GM19397 (cell line): Measurements from ENCODE around the gene RAX2.

Experiments
- ATAC-seq: cut with Tn5 transposase; IDR thresholded peaks from one replicate; pipeline ENCODE4 v1.9.1; 2021; ENCODE audit warnings: mild to moderate bottlenecking, moderate library complexity; ENCODE audit not compliant: unreplicated experiment

RAX2 gene

DNA sequence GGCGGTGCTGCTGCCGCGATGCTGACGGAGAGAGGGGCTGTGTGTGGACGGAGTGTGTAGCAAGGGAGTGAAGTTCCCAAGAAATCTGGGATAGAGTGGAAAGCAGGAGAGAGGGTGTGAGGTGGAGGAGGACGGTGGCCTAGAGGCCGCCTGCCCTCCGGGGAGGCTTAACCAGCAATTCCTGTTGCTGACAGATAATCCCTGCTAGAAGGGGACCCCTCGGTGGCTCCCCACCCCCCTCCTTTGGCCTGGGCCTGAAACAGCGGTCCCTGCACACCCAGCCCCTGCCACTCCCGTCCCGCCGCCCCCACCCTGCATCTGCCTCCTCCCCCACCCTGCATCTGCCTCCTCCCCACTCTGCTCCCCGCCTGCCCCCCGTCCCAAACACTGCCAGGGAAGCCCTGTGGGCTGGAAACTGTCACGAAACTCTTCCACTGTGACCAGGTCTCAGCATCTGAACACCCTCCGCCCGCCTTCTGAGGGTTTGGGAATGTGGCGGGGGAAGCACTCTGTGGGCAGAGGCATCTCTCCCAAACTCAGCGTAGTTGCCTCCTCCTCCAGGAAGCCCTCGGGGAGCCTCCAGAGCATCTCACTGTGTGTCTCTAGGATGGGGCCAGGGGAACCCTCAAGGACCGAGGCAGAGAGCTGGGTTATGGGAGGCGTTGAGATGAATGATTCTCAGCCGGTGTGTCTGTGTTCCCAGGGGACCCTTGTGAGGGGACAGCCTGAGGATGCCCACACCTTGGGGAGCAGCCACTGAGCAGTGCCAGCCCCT lies 31.3 kb upstream of the RAX2 start:
- ATAC-seq: no peak

- no peak for ATAC-seq
Measured at GRCh38 chr19:3801412-3802096, 29.5 kb upstream of the RAX2 start.

DNA sequence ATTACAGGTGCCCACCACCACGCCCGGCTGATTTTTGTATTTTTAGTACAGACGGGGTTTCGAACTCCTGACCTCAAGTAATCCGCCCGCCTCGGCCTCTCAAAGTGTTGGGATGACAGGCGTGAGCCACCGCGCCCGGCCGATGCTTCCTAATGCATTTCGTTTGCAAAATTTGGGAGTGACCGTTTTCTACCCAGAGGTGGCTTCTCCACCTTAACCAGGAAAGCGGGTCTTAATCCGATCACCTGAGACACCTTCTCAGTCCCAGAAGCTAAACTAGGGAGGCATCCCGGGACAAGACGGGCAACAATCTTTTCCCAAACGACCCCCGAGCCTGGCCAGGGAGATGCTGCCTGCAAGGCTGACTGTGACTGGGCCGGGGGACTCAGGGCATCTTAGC lies 29.0 kb upstream of the RAX2 start:
- ATAC-seq: no peak

DNA sequence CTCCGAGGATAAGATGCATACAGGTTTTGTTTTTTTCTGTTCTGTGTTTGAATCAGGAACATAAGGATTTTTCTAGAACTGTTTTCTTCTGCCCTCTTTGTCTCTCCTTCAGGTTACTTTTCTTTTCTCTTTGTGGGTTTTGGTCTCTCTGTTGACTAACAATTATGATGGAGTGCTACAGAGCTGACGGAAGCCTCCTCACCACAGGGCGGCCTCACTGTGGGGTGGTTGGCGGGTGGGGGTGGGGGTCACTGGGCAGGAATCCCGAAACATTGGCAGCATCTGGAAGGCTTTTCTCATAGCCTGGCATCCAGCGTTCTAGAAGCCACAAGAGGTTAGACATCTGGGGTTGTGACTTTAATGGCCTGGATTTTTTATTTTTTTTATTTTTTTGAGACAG lies 26.1 kb upstream of the RAX2 start:
- no peak for ATAC-seq

- no peak for ATAC-seq
Measured at GRCh38 chr19:3796358-3796757, 24.3 kb upstream of the RAX2 start.

- no peak for ATAC-seq
Measured at GRCh38 chr19:3793799-3794198, 21.8 kb upstream of the RAX2 start.

GRCh38 chr19:3792114-3792513 lies 20.1 kb upstream of the RAX2 start:
- no peak for ATAC-seq

DNA sequence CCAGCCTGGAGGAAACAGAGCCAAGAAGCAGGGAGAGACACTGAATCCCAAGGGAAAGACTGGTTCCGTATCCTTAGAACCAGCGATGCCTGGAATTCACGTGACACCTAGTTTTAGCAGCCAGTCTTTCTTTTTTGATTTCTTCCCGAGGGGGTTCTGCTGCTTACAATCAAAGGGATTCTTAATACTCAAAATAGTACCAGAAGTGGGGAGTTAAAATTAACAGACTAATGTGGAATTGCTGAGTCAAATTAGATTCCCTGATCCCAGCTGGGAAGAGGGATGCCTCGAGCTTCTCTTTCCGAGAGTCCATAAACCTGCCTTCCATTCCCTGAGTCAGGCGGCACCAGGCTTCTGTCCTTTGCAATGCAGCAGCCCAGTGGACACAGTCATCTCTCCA lies 18.9 kb upstream of the RAX2 start:
- no peak for ATAC-seq

DNA sequence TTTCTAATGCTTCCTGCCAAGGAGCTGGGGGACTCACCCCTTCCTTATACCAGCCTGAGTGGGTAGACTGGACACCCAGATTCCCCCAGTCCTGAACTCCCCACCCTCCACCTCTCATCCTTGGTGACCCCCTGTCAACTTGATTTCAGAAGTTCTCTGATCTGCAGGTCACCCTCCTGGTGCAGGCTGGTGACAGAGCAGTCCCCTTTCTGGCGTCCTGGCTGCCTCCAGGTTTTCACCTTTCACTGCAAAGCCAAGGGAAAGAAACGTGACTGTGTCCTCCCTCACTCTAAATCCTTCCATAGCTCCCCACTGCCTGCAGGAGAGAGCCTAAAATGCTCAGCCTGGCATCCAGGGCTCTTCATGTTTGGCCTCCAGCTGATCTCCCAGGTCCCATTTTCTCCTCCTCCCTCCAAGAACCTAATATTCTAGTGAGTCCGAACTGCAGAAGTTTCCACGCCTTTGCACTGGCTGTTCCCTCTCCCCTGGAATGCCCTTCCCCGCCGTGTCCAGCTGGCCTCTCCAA lies 18.2 kb upstream of the RAX2 start:
- ATAC-seq: no peak

DNA sequence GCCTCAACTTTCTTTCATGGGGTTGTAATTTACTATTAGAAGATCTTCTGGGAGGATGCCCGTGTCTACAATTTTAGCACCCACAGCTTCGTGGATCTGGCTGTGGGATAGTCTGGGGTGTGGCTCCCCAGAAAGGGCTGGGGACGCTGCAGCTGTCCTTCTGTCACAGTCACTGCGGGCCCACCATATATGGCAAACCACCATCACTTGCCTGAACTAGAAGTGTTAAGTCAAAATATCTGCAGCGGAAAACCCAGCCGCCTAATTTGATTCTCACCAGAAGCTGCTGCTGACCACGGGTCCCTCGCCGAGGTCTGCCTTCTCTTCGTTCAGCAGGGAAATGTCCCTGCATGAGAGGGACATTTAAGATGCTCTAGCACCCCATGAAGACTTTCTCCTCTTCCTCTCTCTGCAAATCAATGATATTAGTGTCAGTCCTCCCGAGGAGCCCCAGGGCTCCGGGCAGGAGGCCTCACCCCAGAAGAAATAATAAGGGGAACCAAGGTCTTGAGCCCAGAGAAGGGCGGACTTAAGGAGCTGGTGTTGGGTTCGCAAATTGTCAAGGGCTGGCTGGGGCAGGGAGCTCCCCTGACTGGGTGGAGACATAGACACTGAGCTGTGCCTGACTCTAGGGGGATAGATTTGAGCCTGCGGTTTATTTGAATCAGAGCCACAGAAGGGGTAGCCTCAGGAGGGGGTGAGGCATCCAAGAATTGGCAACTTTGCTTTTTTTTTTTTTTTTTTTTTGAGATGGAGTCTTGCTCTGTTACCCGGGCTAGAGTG lies 17.2 kb upstream of the RAX2 start:
- ATAC-seq: no peak

DNA sequence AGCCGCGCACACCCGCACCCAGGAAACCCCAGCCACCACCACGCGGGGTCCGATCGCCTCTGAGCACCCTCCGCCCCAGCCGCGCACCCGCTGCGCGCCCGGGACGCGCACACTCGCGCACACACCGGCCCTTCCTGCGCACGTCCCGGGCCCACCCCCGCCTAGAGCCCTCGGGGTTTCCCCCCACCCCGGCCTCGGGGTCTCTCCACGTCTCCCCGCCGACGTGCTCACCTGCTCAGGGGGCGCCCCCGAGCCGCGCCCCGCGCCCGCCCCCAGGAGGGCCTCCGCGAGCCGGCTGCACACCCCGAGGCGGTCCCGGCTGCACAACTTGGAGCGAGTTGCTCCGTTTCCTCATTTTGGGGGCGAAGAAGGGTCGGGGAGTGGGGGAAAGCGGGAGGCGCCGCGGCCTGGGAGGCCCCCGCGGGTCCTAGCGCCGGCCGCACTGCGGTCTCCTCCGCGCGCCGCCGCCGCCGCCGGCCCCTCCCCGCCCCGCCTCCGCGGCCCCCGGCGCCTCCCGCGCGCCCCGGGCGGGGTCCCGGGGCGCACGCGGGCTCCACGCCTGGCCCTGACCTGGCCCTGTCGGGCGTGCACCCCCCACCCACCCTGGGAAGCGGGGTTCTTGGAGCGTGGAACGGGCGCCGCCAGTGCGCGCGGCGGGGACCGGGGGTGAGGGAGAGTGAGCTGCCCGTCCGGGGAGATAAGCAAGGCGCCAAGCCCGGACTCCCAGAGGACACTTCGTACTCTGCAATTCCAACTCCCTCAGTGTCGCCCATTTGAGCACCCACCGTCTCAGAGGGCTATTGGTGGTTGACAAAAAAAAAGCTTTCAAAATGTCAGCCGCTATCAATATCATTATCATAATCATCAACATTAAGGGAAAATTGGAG lies 14.2 kb upstream of the RAX2 start, which contains the start of gene MATK:
TSS of gene MATK (minus strand) at position 444 of the 887 bp plus-strand sequence. CDS start 1,246 bp downstream, outside the sequence.
- no peak for ATAC-seq

- no peak for ATAC-seq
Measured at GRCh38 chr19:3785451-3785937, 13.5 kb upstream of the RAX2 start.

GRCh38 chr19:3784607-3785450 lies 12.8 kb upstream of the RAX2 start:
- no peak for ATAC-seq

GRCh38 chr19:3783660-3784584 lies 11.9 kb upstream of the RAX2 start:
- ATAC-seq: no peak

DNA sequence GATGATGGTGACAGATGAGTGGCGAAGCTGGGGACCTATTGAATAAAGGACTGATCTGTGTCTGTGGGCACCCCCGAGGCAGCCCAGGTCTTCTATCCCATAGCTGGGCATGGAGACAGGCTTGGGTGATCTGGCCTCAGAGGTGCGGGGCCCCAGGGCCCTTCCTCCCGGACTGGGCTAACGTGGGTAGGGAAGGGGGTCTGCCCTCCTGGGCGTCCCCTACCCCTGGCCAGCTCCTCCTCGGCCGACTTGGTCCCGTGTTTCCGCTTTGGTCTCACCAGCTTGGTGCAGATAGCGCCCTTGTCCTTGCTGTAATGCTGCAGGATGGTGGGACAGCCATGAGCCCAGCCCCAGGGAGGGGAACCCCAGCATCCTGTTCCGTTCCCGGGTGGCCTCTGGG lies 10.9 kb upstream of the RAX2 start:
- no peak for ATAC-seq

DNA sequence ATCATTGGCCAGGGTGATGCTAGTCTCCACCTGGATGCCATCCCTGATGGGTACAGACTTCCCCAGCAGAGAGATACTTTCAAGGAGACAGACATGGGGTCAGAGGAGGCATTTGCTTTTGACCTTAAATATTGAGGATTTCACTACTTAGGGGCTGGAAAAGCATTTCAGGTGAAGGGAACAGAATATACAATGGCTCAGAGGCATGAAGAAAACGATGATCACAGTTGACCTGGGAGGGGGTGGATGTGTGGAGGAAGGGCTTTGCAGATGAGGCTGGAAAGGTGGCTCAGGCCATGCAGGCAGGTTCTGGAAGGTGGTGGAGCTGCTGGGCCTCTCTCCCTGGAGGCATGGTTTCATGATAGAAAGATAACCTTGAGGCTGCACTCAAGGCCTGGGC lies 10.3 kb upstream of the RAX2 start:
- no peak for ATAC-seq

- ATAC-seq: no peak
Measured at GRCh38 chr19:3781603-3782002, 9.6 kb upstream of the RAX2 start.

- ATAC-seq: no peak
Measured at GRCh38 chr19:3780786-3781304, 8.8 kb upstream of the RAX2 start.
